MCF 10A (cell line): ENCODE measurements around the gene FAM83G. TPM values are rescaled to one million over a fixed set of nuclear protein-coding genes. Genes with fewer than 3 reads are reported as not detected.

Source experiments
- BruUV-seq: library from RNA; stranded (reverse); fragments of 400-500 nt; replicated peaks from 2 replicates; lab custom pipeline; 2021; lab: Mats Ljungman, UMichigan
- CTCF ChIA-PET: fragments of 300-600 bp; sonication (Branson Sonifier 250); formaldehyde crosslinking; extraction: SDS; loops from one replicate; lab custom pipeline; 2021; ENCODE audit warnings: antibody characterized with exemption, inconsistent platforms; lab: Yijun Ruan, JAX
- POLR2A ChIA-PET: fragments of 300-600, 350-650 bp; sonication (Branson Sonifier 250); formaldehyde crosslinking; extraction: SDS; loops from one replicate; lab custom pipeline; 2020; ENCODE audit warnings: antibody characterized with exemption, inconsistent platforms; lab: Yijun Ruan, JAX
- DNase-seq: peaks from one replicate; pipeline ENCODE4 v3.0.0-alpha.2; 2018; ENCODE audit not compliant: unreplicated experiment
- H3K27ac Mint-ChIP-seq: one replicate; pipeline ENCODE4 v1.8.0; 2022; ENCODE audit warnings: mild to moderate bottlenecking, low read depth, mixed read lengths; ENCODE audit not compliant: unreplicated experiment
- H3K27me3 Mint-ChIP-seq: one replicate; pipeline ENCODE4 v1.8.0; 2022; ENCODE audit warnings: mixed read lengths; ENCODE audit not compliant: insufficient read depth, unreplicated experiment
- H3K36me3 Mint-ChIP-seq: one replicate; pipeline ENCODE4 v1.8.0; 2022; ENCODE audit warnings: mild to moderate bottlenecking, moderate library complexity, mixed read lengths; ENCODE audit not compliant: insufficient read depth, unreplicated experiment
- H3K4me1 Mint-ChIP-seq: one replicate; pipeline ENCODE4 v1.8.0; 2022; ENCODE audit warnings: mixed read lengths; ENCODE audit not compliant: insufficient read depth, unreplicated experiment
- H3K4me3 Mint-ChIP-seq: one replicate; pipeline ENCODE4 v1.8.0; 2022; ENCODE audit warnings: mild to moderate bottlenecking, moderate library complexity, mixed read lengths; ENCODE audit not compliant: unreplicated experiment
- H3K9me3 Mint-ChIP-seq: one replicate; pipeline ENCODE4 v1.8.0; 2022; ENCODE audit warnings: mixed read lengths; ENCODE audit not compliant: unreplicated experiment
- CTCF ChIP-seq: fragments of 200-600 bp; IDR thresholded peaks from one replicate; pipeline ENCODE4 v1.8.0; 2022; ENCODE audit warnings: antibody characterized with exemption, mild to moderate bottlenecking; ENCODE audit not compliant: unreplicated experiment
- intact Hi-C: fragments of 100-400 bp; cut with micrococcal nuclease; formaldehyde crosslinking; loops from 2 replicates; pipeline ENCODE4 v1.14.1; 2022
- total RNA-seq: library from RNA; stranded (reverse); gene quantifications from 2 replicates; pipeline ENCODE4 v1.2.3, GENCODE V29; 2022

Gene FAM83G
- total RNA-seq, 1 experiment from 2014 or later, result 50.1 TPM

- no peak for DNase-seq
- POLR2A ChIA-PET, result no interaction called here
- TF ChIP-seq CTCF, result no peak
- H3K27me3 Mint-ChIP-seq, result peaks cover 33% of the 10 kb centered on the region
- H3K4me1 Mint-ChIP-seq, result no peaks in the 10 kb centered on the region
- no peaks in the 10 kb centered on the region for H3K9me3 Mint-ChIP-seq
- no peaks in the 10 kb centered on the region for H3K36me3 Mint-ChIP-seq
- H3K27ac Mint-ChIP-seq, result no peak overlapping the region
- CTCF ChIA-PET, result interaction anchor here (1.0 to 1.3 kb wide), 2 partner anchors 8 to 10 kb away, joined by 4 to 9 read pairs; no protein-coding TSS in a partner anchor
- H3K4me3 Mint-ChIP-seq, result no peak overlapping the region
- intact Hi-C loops, result no loop called here
- BruUV-seq, result no TSS peak
Measured at GRCh38 chr17:18950944-18951905, 53.3 kb downstream of the FAM83G start.

- DNase-seq, result no peak
- ChIA-PET CTCF (interaction anchor here (1.0 kb wide), 1 partner anchor 9 kb away, joined by 4 read pairs; no protein-coding TSS in a partner anchor), POLR2A (no interaction called here)
- Mint-ChIP-seq H3K4me3 (no peak overlapping the region), H3K9me3 (no peaks in the 10 kb centered on the region), H3K4me1 (no peaks in the 10 kb centered on the region), H3K27me3 (peaks cover 42% of the 10 kb centered on the region), H3K27ac (no peak overlapping the region), H3K36me3 (no peaks in the 10 kb centered on the region)
- TF ChIP-seq CTCF, result no peak
- intact Hi-C loops, result no loop called here
- BruUV-seq, result no TSS peak
Measured at GRCh38 chr17:18950346-18950745, 54.2 kb downstream of the FAM83G start.

GRCh38 chr17:18949566-18949965 lies 55.0 kb downstream of the FAM83G start:
- intact Hi-C loops, result no loop called here
- Mint-ChIP-seq H3K9me3 (no peaks in the 10 kb centered on the region), H3K36me3 (no peaks in the 10 kb centered on the region), H3K4me1 (no peaks in the 10 kb centered on the region), H3K27me3 (peaks cover 50% of the 10 kb centered on the region), H3K27ac (no peak overlapping the region), H3K4me3 (no peak overlapping the region)
- DNase-seq, result no peak
- no peak for TF ChIP-seq CTCF
- BruUV-seq, result no TSS peak
- CTCF ChIA-PET, result interaction anchor here (1.3 kb wide), 1 partner anchor 12 kb away, joined by 6 read pairs; no protein-coding TSS in a partner anchor
- POLR2A ChIA-PET, result no interaction called here

GRCh38 chr17:18948476-18949006 lies 56.0 kb downstream of the FAM83G start:
- ChIA-PET CTCF (interaction anchor here (0.9 to 1.3 kb wide), 2 partner anchors 9 to 13 kb away, joined by 4 to 6 read pairs; no protein-coding TSS in a partner anchor), POLR2A (no interaction called here)
- H3K27me3 Mint-ChIP-seq, result peaks cover 59% of the 10 kb centered on the region
- intact Hi-C loops, result no loop called here
- no TSS peak for BruUV-seq
- no peak overlapping the region for H3K27ac Mint-ChIP-seq
- DNase-seq, result no peak
- no peak for TF ChIP-seq CTCF
- no peaks in the 10 kb centered on the region for H3K9me3 Mint-ChIP-seq
- no peak overlapping the region for H3K4me3 Mint-ChIP-seq
- H3K36me3 Mint-ChIP-seq, result no peaks in the 10 kb centered on the region
- no peaks in the 10 kb centered on the region for H3K4me1 Mint-ChIP-seq
